Tibial nerve (tissue), 4 donors: ENCODE measurements around the gene METTL21A. TPM values are rescaled to one million over a fixed set of nuclear protein-coding genes. Genes with fewer than 3 reads are reported as not detected.

ENCODE experiments used
- DNase-seq, 2 donors: peaks; one replicate each; pipeline ENCODE4 v3.0.0-alpha.2; 2019; ENCODE audit warnings: low spot score in 2 of 2
- H3K27ac ChIP-seq, 4 donors: fragments of 200-600 bp; sonication (generic) in 3 of 4; one replicate each; pipeline ENCODE4 v1.5.1; 2017 to 2019; ENCODE audit warnings: mild to moderate bottlenecking in 1 of 4
- H3K27me3 ChIP-seq, 2 donors: fragments of 200-600 bp; sonication (generic) in 1 of 2; one replicate each; pipeline versions ENCODE4 v1.5.1 to v1.6.0; 2017 to 2019
- H3K36me3 ChIP-seq, 3 donors: fragments of 200-600 bp; sonication (generic); one replicate each; pipeline ENCODE4 v1.5.1; 2018 to 2019
- H3K4me1 ChIP-seq, 4 donors: fragments of 200-600 bp; sonication (generic) in 3 of 4; one replicate each; pipeline ENCODE4 v1.5.1; 2017 to 2019
- H3K4me3 ChIP-seq, 4 donors: fragments of 200-600 bp; sonication (generic) in 3 of 4; one replicate each; pipeline ENCODE4 v1.5.1; 2017 to 2019; ENCODE audit warnings: mild to moderate bottlenecking in 1 of 4, moderate library complexity in 1 of 4
- H3K9me3 ChIP-seq, 4 donors: fragments of 200-600 bp; sonication (generic) in 3 of 4; one replicate each; pipeline ENCODE4 v1.5.1; 2017 to 2019
- EP300 ChIP-seq, 2 donors: sonication (generic); formaldehyde crosslinking; IDR thresholded peaks; one replicate each; pipeline ENCODE4 v1.6.1; 2017; ENCODE audit warnings: antibody characterized with exemption in 2 of 2, mild to moderate bottlenecking in 1 of 2
- POLR2A ChIP-seq, 2 donors: fragments of 450-650 bp; IDR thresholded peaks; one replicate each; pipeline ENCODE4 v1.6.1; 2017; ENCODE audit warnings: antibody characterized with exemption in 2 of 2, mild to moderate bottlenecking in 2 of 2, moderate library complexity in 2 of 2
- WGBS, 2 donors: methylation state at CpG; one replicate each; pipeline ENCODE4 v1.1.5; 2018; 5-methylcytosine and 5-hydroxymethylcytosine counted together
- total RNA-seq, 4 donors: library from RNA; depleted of rRNA; stranded (reverse); fragments of >200 nt; gene quantifications; one replicate each; pipeline ENCODE4 v1.1.0, GENCODE V29; 2016
- TF ChIP-seq, protein P1 (sequence below), 5 experiments: fragments of 200-600 bp in 3 of 5; fragments of 450-650 bp in 2 of 5; sonication (generic) in 3 of 5; IDR thresholded peaks; one replicate each; pipeline ENCODE4 v1.5.1; 2016 to 2019; ENCODE audit warnings: antibody characterized with exemption in 5 of 5, mild to moderate bottlenecking in 3 of 5, moderate library complexity in 2 of 5

Gene METTL21A
- total RNA-seq, 4 donors from 2014 or later: 5.9 to 21.3 (median 13.8) TPM

DNA sequence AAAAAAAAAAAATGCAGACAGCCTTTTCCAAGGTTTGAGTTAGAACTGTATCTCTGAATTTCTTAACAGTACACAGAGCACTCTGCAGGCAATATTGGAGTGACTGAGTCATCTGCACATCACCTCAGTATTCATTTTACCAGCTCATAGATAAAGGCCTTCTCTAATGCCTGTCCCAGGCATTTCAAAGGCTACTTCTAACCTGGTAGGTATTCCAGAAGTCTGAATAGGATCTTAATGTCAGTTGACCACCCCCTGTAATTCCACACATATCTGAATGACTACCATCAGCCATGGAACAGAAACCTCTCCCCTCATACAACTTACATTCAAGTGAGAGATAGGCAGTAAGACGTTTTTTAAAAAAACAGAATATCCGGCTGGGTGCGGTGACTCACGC, 9.0 kb downstream of the METTL21A start:
- peaks cover 0 to 29% (median 0%) of the 10 kb centered on the region in 3 donors for H3K36me3 ChIP-seq
- no peak for DNase-seq
- no peak overlapping the region for H3K4me3 ChIP-seq
- H3K27ac ChIP-seq: peak overlapping the region in 2 of 4 donors; percentile 59 to 69
- TF ChIP-seq, protein P1, sequence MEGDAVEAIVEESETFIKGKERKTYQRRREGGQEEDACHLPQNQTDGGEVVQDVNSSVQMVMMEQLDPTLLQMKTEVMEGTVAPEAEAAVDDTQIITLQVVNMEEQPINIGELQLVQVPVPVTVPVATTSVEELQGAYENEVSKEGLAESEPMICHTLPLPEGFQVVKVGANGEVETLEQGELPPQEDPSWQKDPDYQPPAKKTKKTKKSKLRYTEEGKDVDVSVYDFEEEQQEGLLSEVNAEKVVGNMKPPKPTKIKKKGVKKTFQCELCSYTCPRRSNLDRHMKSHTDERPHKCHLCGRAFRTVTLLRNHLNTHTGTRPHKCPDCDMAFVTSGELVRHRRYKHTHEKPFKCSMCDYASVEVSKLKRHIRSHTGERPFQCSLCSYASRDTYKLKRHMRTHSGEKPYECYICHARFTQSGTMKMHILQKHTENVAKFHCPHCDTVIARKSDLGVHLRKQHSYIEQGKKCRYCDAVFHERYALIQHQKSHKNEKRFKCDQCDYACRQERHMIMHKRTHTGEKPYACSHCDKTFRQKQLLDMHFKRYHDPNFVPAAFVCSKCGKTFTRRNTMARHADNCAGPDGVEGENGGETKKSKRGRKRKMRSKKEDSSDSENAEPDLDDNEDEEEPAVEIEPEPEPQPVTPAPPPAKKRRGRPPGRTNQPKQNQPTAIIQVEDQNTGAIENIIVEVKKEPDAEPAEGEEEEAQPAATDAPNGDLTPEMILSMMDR (IDR thresholded peaks at IDR 0.05): no peak
- TF ChIP-seq POLR2A (IDR thresholded peaks at IDR 0.05) (no peak), EP300 (IDR thresholded peaks at IDR 0.05) (no peak)
- no peaks in the 10 kb centered on the region for H3K9me3 ChIP-seq
- H3K4me1 ChIP-seq: peaks cover 0 to 15% (median 3%) of the 10 kb centered on the region in 4 donors
- H3K27me3 ChIP-seq: no peaks in the 10 kb centered on the region
- 80 to 90% methylated on average over 4 of the region's 4 CpGs for WGBS, 2 donors

DNA sequence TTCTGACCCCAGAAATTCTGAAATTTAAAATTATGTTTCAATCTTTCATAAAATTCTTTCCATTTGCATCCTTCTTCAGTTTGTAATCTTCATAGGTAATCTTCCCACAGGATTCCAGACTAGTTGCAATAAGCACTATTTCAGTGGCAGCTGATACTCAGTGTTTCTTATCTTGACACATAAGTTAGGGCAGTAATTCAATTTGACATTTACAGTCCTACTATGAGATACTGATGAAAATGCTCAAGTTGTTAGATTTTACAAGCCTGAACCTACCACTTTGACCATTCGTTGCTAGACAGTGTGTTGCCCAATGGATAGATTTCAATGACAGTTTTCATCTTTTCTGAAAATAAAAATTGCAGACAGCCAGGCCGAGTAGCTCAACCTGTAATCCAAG, 10.4 kb downstream of the METTL21A start:
- TF ChIP-seq, protein P1 (IDR thresholded peaks at IDR 0.05): no peak
- TF ChIP-seq EP300 (IDR thresholded peaks at IDR 0.05) (no peak), POLR2A (IDR thresholded peaks at IDR 0.05) (no peak)
- Histone ChIP-seq H3K27ac (no peak overlapping the region), H3K4me1 (peaks cover 0 to 15% (median 3%) of the 10 kb centered on the region in 4 donors), H3K9me3 (no peaks in the 10 kb centered on the region), H3K27me3 (no peaks in the 10 kb centered on the region), H3K4me3 (no peak overlapping the region), H3K36me3 (peaks cover 0 to 29% (median 0%) of the 10 kb centered on the region in 3 donors)
- no peak for DNase-seq
- 94 to 98% methylated on average over 2 of the region's 2 CpGs for WGBS, 2 donors

DNA sequence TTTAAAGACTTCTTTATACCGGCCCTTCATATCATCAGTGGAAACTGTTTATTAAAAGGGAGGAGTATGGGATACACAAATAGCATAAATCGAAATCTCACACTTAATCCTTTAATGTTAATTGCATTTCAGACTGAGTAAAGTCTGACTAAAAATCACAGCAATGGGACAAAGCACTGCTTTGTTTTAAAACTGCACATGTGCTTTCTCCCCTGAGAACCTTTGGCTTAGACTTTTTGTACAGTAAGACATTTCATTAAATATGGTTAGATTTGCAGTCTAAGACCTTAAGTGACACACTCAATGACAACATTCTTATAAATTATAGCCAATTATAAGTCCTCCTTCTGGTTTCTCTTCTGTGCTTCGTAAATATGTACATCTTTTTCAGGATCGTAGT, 12.5 kb downstream of the METTL21A start:
- H3K4me3 ChIP-seq: no peak overlapping the region
- TF ChIP-seq EP300 (IDR thresholded peaks at IDR 0.05) (no peak), POLR2A (IDR thresholded peaks at IDR 0.05) (no peak)
- TF ChIP-seq, protein P1 (IDR thresholded peaks at IDR 0.05): no peak
- 51 to 53% methylated on average over 4 of the region's 4 CpGs for WGBS, 2 donors

DNA sequence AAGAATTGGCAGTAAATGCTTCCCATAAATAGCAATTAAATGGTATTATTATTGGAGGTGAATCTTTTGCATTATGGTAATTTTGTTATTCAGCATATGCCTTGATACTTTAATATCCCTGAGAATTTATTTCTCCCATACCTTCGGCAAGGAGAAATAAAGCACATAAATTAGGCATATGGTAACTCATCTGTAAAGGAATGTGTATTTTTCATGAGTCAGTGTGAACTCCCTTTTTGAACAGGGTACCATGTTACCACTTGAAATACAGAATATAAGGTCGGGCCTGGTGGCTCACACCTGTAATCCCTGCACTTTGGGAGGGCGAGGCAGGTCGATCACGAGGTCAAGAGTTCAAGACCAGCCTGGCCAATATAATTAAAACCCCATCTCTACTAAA, 18.4 kb downstream of the METTL21A start:
- Histone ChIP-seq H3K27me3 (no peaks in the 10 kb centered on the region), H3K4me1 (no peaks in the 10 kb centered on the region), H3K36me3 (no peaks in the 10 kb centered on the region), H3K9me3 (no peaks in the 10 kb centered on the region), H3K4me3 (no peak overlapping the region), H3K27ac (no peak overlapping the region)
- DNase-seq: no peak
- 93 to 97% methylated on average over 5 of the region's 5 CpGs for WGBS, 2 donors
- TF ChIP-seq EP300 (IDR thresholded peaks at IDR 0.05) (no peak), POLR2A (IDR thresholded peaks at IDR 0.05) (no peak)
- TF ChIP-seq, protein P1 (IDR thresholded peaks at IDR 0.05): no peak

More for the DNA sequence above, 12.5 kb downstream of the METTL21A start:
- Histone ChIP-seq H3K4me1 (peaks cover 0 to 13% (median 2%) of the 10 kb centered on the region in 4 donors), H3K9me3 (no peaks in the 10 kb centered on the region), H3K27ac (peak overlapping the region in 1 of 4 donors; percentile 33), H3K36me3 (peaks cover 0 to 21% (median 0%) of the 10 kb centered on the region in 3 donors), H3K27me3 (no peaks in the 10 kb centered on the region)
- no peak for DNase-seq

DNA sequence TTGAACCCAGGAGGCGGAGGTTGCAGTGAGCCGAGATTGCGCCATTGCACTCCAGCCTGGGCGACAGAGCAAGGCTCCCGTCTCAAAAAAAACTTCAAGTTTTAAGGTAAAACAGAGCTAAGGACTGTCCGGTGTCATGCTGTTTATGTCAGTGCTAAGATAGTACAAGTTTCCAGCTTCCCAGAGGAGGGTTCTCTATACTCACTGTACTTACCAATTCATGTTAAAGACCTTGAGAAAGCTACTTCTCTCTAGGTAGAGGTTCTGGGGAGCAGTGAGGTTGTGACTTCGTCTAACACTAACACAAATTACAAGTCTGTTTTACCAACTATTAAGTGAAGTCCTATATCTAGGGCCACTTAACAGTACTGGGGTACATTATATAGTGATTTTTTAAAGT, 18.8 kb downstream of the METTL21A start:
- Histone ChIP-seq H3K27ac (no peak overlapping the region), H3K9me3 (no peaks in the 10 kb centered on the region), H3K4me3 (no peak overlapping the region), H3K27me3 (no peaks in the 10 kb centered on the region), H3K36me3 (no peaks in the 10 kb centered on the region), H3K4me1 (no peaks in the 10 kb centered on the region)
- WGBS, 2 donors: 96% methylated on average over 7 of the region's 7 CpGs
- TF ChIP-seq POLR2A (IDR thresholded peaks at IDR 0.05): no peak
- TF ChIP-seq, protein P1 (IDR thresholded peaks at IDR 0.05): no peak
- no peak for TF ChIP-seq EP300 (IDR thresholded peaks at IDR 0.05)
- no peak for DNase-seq
